H1 (cell line): ENCODE measurements around the gene SPACA7. TPM values are rescaled to one million over a fixed set of nuclear protein-coding genes. Genes with fewer than 3 reads are reported as not detected.

Source experiments
- CTCF ChIA-PET: fragments of 300-600 bp; sonication (Branson Sonifier 250); formaldehyde crosslinking; loops from one replicate; lab custom pipeline; 2021; ENCODE audit not compliant: partially characterized antibody; lab: Charles Lee
- POLR2A ChIA-PET: fragments of 300-600 bp; sonication (Branson Sonifier 250); formaldehyde crosslinking; loops from one replicate; lab custom pipeline; 2021; ENCODE audit warnings: inconsistent platforms; ENCODE audit not compliant: partially characterized antibody; lab: Charles Lee
- DNase-seq, 2 experiments: peaks; one replicate each; pipeline versions ENCODE4 v3.0.0 to v3.0.0-alpha.2; 2010 to 2022; ENCODE audit warnings: low spot score in 2 of 2, low read depth in 1 of 2, mixed read lengths in 1 of 2
- FAIRE-seq: peaks from 2 replicates; lab custom pipeline; 2011; peaks lifted over from hg19 to GRCh38; lab: Jason Lieb, UNC
- H2AFZ ChIP-seq: 2 replicates; pipeline ENCODE4 v1.8.1; 2012; ENCODE audit warnings: low read length, inconsistent platforms
- H2AK5ac ChIP-seq: 2 replicates; pipeline ENCODE4 v1.6.1; 2013; ENCODE audit warnings: low read depth, low read length
- H2BK120ac ChIP-seq: replicated peaks from 2 replicates; pipeline ENCODE3; 2013; ENCODE audit warnings: low read depth, low read length, inconsistent platforms
- H2BK12ac ChIP-seq: 2 replicates; pipeline ENCODE4 v1.6.1; 2013; ENCODE audit warnings: low read depth, low read length
- H2BK15ac ChIP-seq: 2 replicates; pipeline ENCODE4 v1.6.1; 2013; ENCODE audit warnings: low read length
- H2BK20ac ChIP-seq: 2 replicates; pipeline ENCODE4 v1.6.1; 2013; ENCODE audit warnings: low read length
- H2BK5ac ChIP-seq: 2 replicates; pipeline ENCODE4 v1.6.1; 2013; ENCODE audit warnings: low read depth, low read length
- H3K14ac ChIP-seq: 2 replicates; pipeline ENCODE4 v1.6.1; 2013; ENCODE audit warnings: inconsistent platforms; ENCODE audit not compliant: insufficient read length
- H3K18ac ChIP-seq: 2 replicates; pipeline ENCODE4 v1.6.1; 2013; ENCODE audit warnings: low read length; ENCODE audit errors: extremely low read depth
- H3K23ac ChIP-seq: 2 replicates; pipeline ENCODE4 v1.6.1; 2013; ENCODE audit warnings: inconsistent platforms; ENCODE audit not compliant: insufficient read length
- H3K23me2 ChIP-seq: 2 replicates; pipeline ENCODE4 v1.6.1; 2013; ENCODE audit warnings: low read depth, low read length
- H3K27ac ChIP-seq: 2 replicates; pipeline ENCODE4 v1.6.1; 2011; ENCODE audit warnings: low read depth, low read length, inconsistent platforms
- H3K27me3 ChIP-seq, 4 experiments: replicated peaks in 1 of 4; 1 replicate in 1 of 4; 2 replicates in 3 of 4; pipeline versions ENCODE4 v1.6.1 to v1.8.1; 2011 to 2013; ENCODE audit warnings: low read length in 3 of 4, mild to moderate bottlenecking in 3 of 4, inconsistent platforms in 2 of 4, mixed read lengths in 2 of 4, moderate library complexity in 1 of 4; ENCODE audit not compliant: control insufficient read depth in 3 of 4, insufficient read depth in 3 of 4; ENCODE audit errors: extremely low read depth in 1 of 4
- H3K36me3 ChIP-seq, 4 experiments: 2 replicates each; pipeline versions ENCODE4 v1.6.1 to v1.8.1; 2011 to 2013; ENCODE audit warnings: mild to moderate bottlenecking in 4 of 4, low read length in 3 of 4, moderate library complexity in 2 of 4, control low read depth in 1 of 4, inconsistent platforms in 1 of 4; ENCODE audit not compliant: insufficient read depth in 4 of 4, control insufficient read depth in 2 of 4
- H3K4ac ChIP-seq: replicated peaks from 2 replicates; pipeline ENCODE3; 2013; ENCODE audit warnings: low read length, low read depth, mixed read lengths, inconsistent platforms; ENCODE audit not compliant: insufficient read length
- H3K4me1 ChIP-seq, 4 experiments: replicated peaks in 1 of 4; 1 replicate in 1 of 4; 2 replicates in 3 of 4; pipeline versions ENCODE4 v1.6.1 to v1.8.1; 2011 to 2013; ENCODE audit warnings: low read length in 3 of 4, inconsistent platforms in 2 of 4, mixed read lengths in 1 of 4; ENCODE audit not compliant: insufficient read depth in 4 of 4, control insufficient read depth in 3 of 4
- H3K4me2 ChIP-seq, 2 experiments: 2 replicates each; pipeline versions ENCODE4 v1.6.1 to v1.8.1; 2011 to 2013; ENCODE audit warnings: low read depth in 2 of 2, low read length in 2 of 2, control low read depth in 1 of 2, inconsistent platforms in 1 of 2, mild to moderate bottlenecking in 1 of 2; ENCODE audit not compliant: insufficient read depth in 1 of 2
- H3K4me3 ChIP-seq, 4 experiments: fragments of 200-600, 300-600 bp in 1 of 4; sonication (generic), shearing (Covaris generic), sonication (Bioruptor Twin) in 1 of 4; 2 replicates each; pipeline versions ENCODE4 v1.5.1 to v1.8.1; 2011 to 2016; ENCODE audit warnings: low read length in 4 of 4, low read depth in 3 of 4, control low read depth in 2 of 4, inconsistent platforms in 2 of 4, mild to moderate bottlenecking in 2 of 4, mixed read lengths in 1 of 4, moderate library complexity in 1 of 4; ENCODE audit not compliant: insufficient read depth in 2 of 4; ENCODE audit errors: extremely low read depth in 1 of 4
- H3K56ac ChIP-seq: replicated peaks from 2 replicates; pipeline ENCODE3; 2013; ENCODE audit warnings: low read depth, mild to moderate bottlenecking, mixed read lengths, low read length, inconsistent platforms; ENCODE audit not compliant: insufficient read length
- H3K79me1 ChIP-seq: 2 replicates; pipeline ENCODE4 v1.6.1; 2013; ENCODE audit warnings: low read depth, low read length, control low read depth
- H3K79me2 ChIP-seq, 2 experiments: 2 replicates each; pipeline versions ENCODE4 v1.6.1 to v1.8.1; 2012 to 2013; ENCODE audit warnings: low read length in 2 of 2, mild to moderate bottlenecking in 2 of 2, inconsistent platforms in 1 of 2; ENCODE audit not compliant: insufficient read depth in 2 of 2, control insufficient read depth in 1 of 2
- H3K9ac ChIP-seq, 4 experiments: replicated peaks in 1 of 4; 1 replicate in 1 of 4; 2 replicates in 3 of 4; pipeline versions ENCODE4 v1.6.1 to v1.8.1; 2011 to 2013; ENCODE audit warnings: low read depth in 3 of 4, low read length in 3 of 4, control low read depth in 2 of 4, mild to moderate bottlenecking in 2 of 4, moderate library complexity in 2 of 4, inconsistent platforms in 1 of 4; ENCODE audit errors: extremely low read depth in 1 of 4
- H3K9me3 ChIP-seq, 2 experiments: 2 replicates each; pipeline versions ENCODE4 v1.6.1 to v1.8.1; 2012 to 2013; ENCODE audit warnings: mild to moderate bottlenecking in 2 of 2, moderate library complexity in 2 of 2, control low read depth in 1 of 2, inconsistent platforms in 1 of 2, low read depth in 1 of 2, low read length in 1 of 2, mixed read lengths in 1 of 2; ENCODE audit not compliant: insufficient read depth in 2 of 2
- H4K20me1 ChIP-seq, 2 experiments: replicated peaks in 1 of 2; 2 replicates each; pipeline versions ENCODE3 to v1.8.1; 2011 to 2013; ENCODE audit warnings: inconsistent platforms in 2 of 2, low read length in 2 of 2, mild to moderate bottlenecking in 1 of 2; ENCODE audit not compliant: insufficient read depth in 2 of 2, control insufficient read depth in 1 of 2
- H4K5ac ChIP-seq: 2 replicates; pipeline ENCODE4 v1.6.1; 2013; ENCODE audit warnings: low read length, low read depth, mixed read lengths, inconsistent platforms; ENCODE audit not compliant: insufficient read length
- H4K8ac ChIP-seq: 2 replicates; pipeline ENCODE4 v1.8.0; 2013; ENCODE audit warnings: mild to moderate bottlenecking, moderate library complexity, low read length, inconsistent platforms; ENCODE audit not compliant: insufficient read depth; ENCODE audit errors: extremely low read depth
- H4K91ac ChIP-seq: replicated peaks from 2 replicates; pipeline ENCODE3; 2013; ENCODE audit warnings: low read length, mixed read lengths, inconsistent platforms; ENCODE audit not compliant: insufficient read length
- E2F6 ChIP-seq: IDR thresholded peaks from 2 replicates; pipeline ENCODE4 v1.6.1; 2012; ENCODE audit warnings: inconsistent platforms
- EP300 ChIP-seq, 2 experiments: IDR thresholded peaks; 1 replicate in 1 of 2; 2 replicates in 1 of 2; pipeline ENCODE4 v1.6.1; 2011 to 2012; ENCODE audit warnings: low read depth in 2 of 2, low read length in 2 of 2, mild to moderate bottlenecking in 2 of 2, borderline replicate concordance in 1 of 2, inconsistent platforms in 1 of 2, moderate library complexity in 1 of 2
- HDAC6 ChIP-seq: IDR thresholded peaks from one replicate; pipeline ENCODE4 v1.7.1; 2012; ENCODE audit warnings: low read depth, mild to moderate bottlenecking, inconsistent platforms, low read length, moderate library complexity
- KDM1A ChIP-seq: fragments of 200-600, 300-600 bp; sonication (generic); IDR thresholded peaks from 2 replicates; pipeline ENCODE4 v1.7.1; 2016; ENCODE audit warnings: mild to moderate bottlenecking, low read length, borderline replicate concordance
- RFX5 ChIP-seq: IDR thresholded peaks from 2 replicates; pipeline ENCODE4 v1.6.1; 2011; ENCODE audit warnings: low read depth, low read length, improper control_type of control experiment, borderline replicate concordance
- SP1 ChIP-seq: IDR thresholded peaks from 2 replicates; pipeline ENCODE4 v1.6.1; 2011; ENCODE audit warnings: low read depth, low read length
- SUZ12 ChIP-seq: fragments of 200-600 bp; sonication (generic); IDR thresholded peaks from 2 replicates; pipeline ENCODE4 v1.6.1; 2012; ENCODE audit warnings: mild to moderate bottlenecking, inconsistent platforms, low read length, moderate library complexity, mixed read lengths
- TAF1 ChIP-seq: IDR thresholded peaks from 2 replicates; pipeline ENCODE4 v1.6.1; 2011; ENCODE audit warnings: mild to moderate bottlenecking, low read depth, low read length
- TBP ChIP-seq: IDR thresholded peaks from 2 replicates; pipeline ENCODE4 v1.6.1; 2011; ENCODE audit warnings: low read depth, low read length, improper control_type of control experiment
- WGBS, 2 experiments: shearing (Covaris generic) in 1 of 2; methylation state at CpG; one replicate each; pipeline versions ENCODE4 v1.1.6 to v1.1.7; 2013 to 2015; ENCODE audit warnings: low lambda C conversion rate in 2 of 2, mixed read lengths in 2 of 2, inconsistent platforms in 1 of 2, low coverage in 1 of 2, missing lambda C conversion rate in 1 of 2; ENCODE audit not compliant: insufficient replicate concordance in 2 of 2, insufficient coverage in 1 of 2, insufficient read length in 1 of 2; ENCODE audit errors: extremely low coverage in 1 of 2, missing lambda C conversion rate in 1 of 2; 5-methylcytosine and 5-hydroxymethylcytosine counted together
- polyA plus RNA-seq, 7 experiments: library from polyadenylated mRNA; depleted of rRNA in 3 of 7; stranded (reverse) in 5 of 7; unstranded in 2 of 7; fragments of >200 nt in 5 of 7; fragments of 200-250 nt in 2 of 7; gene quantifications; 1 replicate in 5 of 7; 2 replicates in 1 of 7; 4 replicates in 1 of 7; pipeline versions ENCODE4 v1.2.1 to v1.2.3, GENCODE V29; 2011 to 2013; ENCODE audit warnings: missing spikeins in 2 of 7, mixed read lengths in 2 of 7
- total RNA-seq: library from RNA; stranded (reverse); fragmentation: NEBNext Ultra II Directional; extraction: Animal tissue kit (Norgen Biotek cat#: 25700); gene quantifications from 2 replicates; pipeline ENCODE4 v1.2.1, GENCODE V29; 2021
- TF ChIP-seq, protein P1 (sequence below): IDR thresholded peaks from 2 replicates; pipeline ENCODE4 v1.6.1; 2012; ENCODE audit warnings: low read length, inconsistent platforms

SPACA7 gene
- total and polyA plus RNA-seq, 2 of the 8 experiments (the other 6 are each of a cell fraction or from before 2014, with no cell fraction given) = not detected

GRCh38 chr13:112450118-112450903 is 74.2 kb downstream of the SPACA7 start:
- Histone ChIP-seq H3K79me2 (no peaks in the 10 kb centered on the region), H3K79me1 (no peaks in the 10 kb centered on the region), H2AFZ (no peak overlapping the region), H3K9ac (no peak overlapping the region), H3K36me3 (no peaks in the 10 kb centered on the region), H4K5ac (no peak overlapping the region), H3K14ac (no peak overlapping the region), H2BK12ac (no peak overlapping the region), H2AK5ac (no peak overlapping the region), H3K56ac (no peak overlapping the region), H3K9me3 (no peaks in the 10 kb centered on the region), H3K27me3 (no peaks in the 10 kb centered on the region), H3K4me2 (no peak overlapping the region), H3K4me3 (no peak overlapping the region), H3K4me1 (no peaks in the 10 kb centered on the region), H3K18ac (no peak overlapping the region), H3K23me2 (no peaks in the 10 kb centered on the region), H4K8ac (no peak overlapping the region), H3K4ac (no peak overlapping the region), H4K20me1 (no peaks in the 10 kb centered on the region), H2BK120ac (no peak overlapping the region), H2BK5ac (no peak overlapping the region), H3K23ac (no peak overlapping the region), H2BK20ac (no peak overlapping the region), H3K27ac (no peak overlapping the region), H4K91ac (no peak overlapping the region), H2BK15ac (no peak overlapping the region)
- ChIA-PET POLR2A (no interaction called here), CTCF (interaction anchor here (2.6 kb wide), 1 partner anchor 11 kb away, joined by 7 read pairs; no protein-coding TSS in a partner anchor)
- FAIRE-seq (no peak), DNase-seq (peak in 1 of 2 experiments; percentile 27)
- WGBS, 2 experiments = 93% methylated on average over 22 of the region's 23 CpGs; no CpG with 5 or more reads in 1 of the 2 experiments
- TF ChIP-seq E2F6 = no peak
- no peak for TF ChIP-seq TBP
- no peak for TF ChIP-seq RFX5
- TF ChIP-seq EP300 (IDR thresholded peaks at IDR 0.05; ENCODE audit: borderline replicate concordance in 1 of 2, low read depth in 2 of 2, low read length in 2 of 2) = no peak
- no peak for TF ChIP-seq TAF1
- no peak for TF ChIP-seq SP1
- TF ChIP-seq HDAC6 = no peak
- TF ChIP-seq, protein P1, sequence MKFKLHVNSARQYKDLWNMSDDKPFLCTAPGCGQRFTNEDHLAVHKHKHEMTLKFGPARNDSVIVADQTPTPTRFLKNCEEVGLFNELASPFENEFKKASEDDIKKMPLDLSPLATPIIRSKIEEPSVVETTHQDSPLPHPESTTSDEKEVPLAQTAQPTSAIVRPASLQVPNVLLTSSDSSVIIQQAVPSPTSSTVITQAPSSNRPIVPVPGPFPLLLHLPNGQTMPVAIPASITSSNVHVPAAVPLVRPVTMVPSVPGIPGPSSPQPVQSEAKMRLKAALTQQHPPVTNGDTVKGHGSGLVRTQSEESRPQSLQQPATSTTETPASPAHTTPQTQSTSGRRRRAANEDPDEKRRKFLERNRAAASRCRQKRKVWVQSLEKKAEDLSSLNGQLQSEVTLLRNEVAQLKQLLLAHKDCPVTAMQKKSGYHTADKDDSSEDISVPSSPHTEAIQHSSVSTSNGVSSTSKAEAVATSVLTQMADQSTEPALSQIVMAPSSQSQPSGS = no peak
- TF ChIP-seq KDM1A = no peak
- no peak for TF ChIP-seq SUZ12
